T-helper 2 cell treated with Interferon-gamma antibody and Interleukin-4, amounts not matched to agents 5 μg/mL and 100 μg/mL, for 36 hours (primary cell): Measurements from ENCODE around the gene RRP8.

Experiments used
- DNase-seq: peaks from one replicate; pipeline ENCODE4 v3.0.0; 2021; ENCODE audit warnings: low spot score
- H3K27ac Mint-ChIP-seq: one replicate; pipeline ENCODE4 v1.8.0; 2021; ENCODE audit warnings: mild to moderate bottlenecking, mixed read lengths
- H3K27me3 Mint-ChIP-seq: one replicate; pipeline ENCODE4 v1.8.0; 2021; ENCODE audit warnings: low read depth, mixed read lengths
- H3K36me3 Mint-ChIP-seq: one replicate; pipeline ENCODE4 v1.8.0; 2021; ENCODE audit warnings: low read depth, mixed read lengths
- H3K4me1 Mint-ChIP-seq: one replicate; pipeline ENCODE4 v1.8.0; 2021; ENCODE audit warnings: low read depth, mixed read lengths
- H3K4me3 Mint-ChIP-seq: one replicate; pipeline ENCODE4 v1.8.0; 2022; ENCODE audit warnings: mild to moderate bottlenecking, moderate library complexity, mixed read lengths
- H3K9me3 Mint-ChIP-seq: one replicate; pipeline ENCODE4 v1.8.0; 2021; ENCODE audit warnings: mixed read lengths

The RRP8 gene

DNA sequence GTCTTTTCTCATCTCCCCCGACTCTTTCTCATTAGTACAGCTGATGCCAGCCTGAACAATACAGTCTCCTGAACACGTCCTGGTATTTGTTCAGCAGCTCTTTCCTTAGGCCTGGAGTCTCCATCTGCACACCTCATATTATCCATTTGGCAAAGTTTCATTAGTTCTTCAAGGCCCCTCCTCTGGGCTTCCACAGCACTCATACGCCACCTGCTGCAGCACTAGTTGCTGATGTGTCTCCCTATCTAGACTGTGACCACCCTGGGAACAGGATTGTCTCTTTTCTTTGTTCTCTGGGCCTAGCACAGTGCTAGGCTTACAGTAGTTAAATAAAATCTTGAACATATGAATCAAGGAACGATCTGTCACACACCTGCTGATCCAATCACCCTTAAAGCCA, 35.0 kb upstream of the RRP8 start:
- no peak for DNase-seq
- H3K9me3 Mint-ChIP-seq, result no peaks in the 10 kb centered on the region
- H3K36me3 Mint-ChIP-seq, result no peaks in the 10 kb centered on the region
- no peak overlapping the region for H3K4me3 Mint-ChIP-seq
- H3K4me1 Mint-ChIP-seq, result peaks cover 5% of the 10 kb centered on the region
- H3K27me3 Mint-ChIP-seq, result no peaks in the 10 kb centered on the region
- H3K27ac Mint-ChIP-seq, result no peak overlapping the region

DNA sequence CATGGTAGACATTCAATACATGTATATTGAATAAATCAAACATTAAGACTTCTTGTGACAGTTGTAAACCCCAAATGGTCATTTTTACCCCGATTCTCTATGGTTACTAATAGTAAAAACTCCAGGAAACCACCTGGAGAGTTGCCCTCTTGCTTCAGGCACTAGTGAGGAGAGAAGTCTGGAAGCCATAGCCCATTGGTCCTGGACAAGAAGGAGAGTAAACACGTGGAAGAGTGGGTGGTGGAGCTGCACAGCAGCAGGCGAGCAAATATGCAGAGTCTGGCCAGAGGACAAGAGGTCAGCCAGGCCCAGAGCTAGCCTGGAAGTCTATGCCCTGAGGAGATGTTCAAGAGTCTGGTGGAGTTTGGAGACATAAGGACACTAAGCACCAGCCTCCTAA, 34.5 kb upstream of the RRP8 start:
- Mint-ChIP-seq H3K4me1 (peaks cover 5% of the 10 kb centered on the region), H3K27me3 (no peaks in the 10 kb centered on the region), H3K36me3 (no peaks in the 10 kb centered on the region), H3K4me3 (no peak overlapping the region), H3K27ac (no peak overlapping the region), H3K9me3 (no peaks in the 10 kb centered on the region)
- DNase-seq, result no peak

DNA sequence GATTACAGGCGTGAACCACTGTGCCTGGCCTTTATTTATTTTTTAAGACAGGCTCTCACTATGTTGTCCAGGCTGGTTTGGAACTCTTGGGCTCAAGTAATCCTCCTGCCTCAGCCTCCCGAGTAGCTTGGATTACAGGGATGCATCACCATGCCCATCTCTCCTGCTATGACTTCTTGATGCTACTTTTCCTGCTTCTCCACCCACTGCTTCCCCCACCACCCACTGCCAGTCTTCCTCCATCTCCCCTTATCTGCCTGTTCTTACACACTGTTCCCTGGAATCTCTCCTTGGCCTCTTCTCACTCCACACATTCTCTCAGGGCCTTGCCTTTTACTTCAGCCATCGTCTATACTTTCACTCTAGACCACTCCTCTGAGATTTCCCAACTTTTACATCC, 33.1 kb upstream of the RRP8 start:
- Mint-ChIP-seq H3K9me3 (no peaks in the 10 kb centered on the region), H3K36me3 (no peaks in the 10 kb centered on the region), H3K27me3 (no peaks in the 10 kb centered on the region), H3K4me1 (peaks cover 5% of the 10 kb centered on the region), H3K27ac (no peak overlapping the region), H3K4me3 (no peak overlapping the region)
- no peak for DNase-seq

DNA sequence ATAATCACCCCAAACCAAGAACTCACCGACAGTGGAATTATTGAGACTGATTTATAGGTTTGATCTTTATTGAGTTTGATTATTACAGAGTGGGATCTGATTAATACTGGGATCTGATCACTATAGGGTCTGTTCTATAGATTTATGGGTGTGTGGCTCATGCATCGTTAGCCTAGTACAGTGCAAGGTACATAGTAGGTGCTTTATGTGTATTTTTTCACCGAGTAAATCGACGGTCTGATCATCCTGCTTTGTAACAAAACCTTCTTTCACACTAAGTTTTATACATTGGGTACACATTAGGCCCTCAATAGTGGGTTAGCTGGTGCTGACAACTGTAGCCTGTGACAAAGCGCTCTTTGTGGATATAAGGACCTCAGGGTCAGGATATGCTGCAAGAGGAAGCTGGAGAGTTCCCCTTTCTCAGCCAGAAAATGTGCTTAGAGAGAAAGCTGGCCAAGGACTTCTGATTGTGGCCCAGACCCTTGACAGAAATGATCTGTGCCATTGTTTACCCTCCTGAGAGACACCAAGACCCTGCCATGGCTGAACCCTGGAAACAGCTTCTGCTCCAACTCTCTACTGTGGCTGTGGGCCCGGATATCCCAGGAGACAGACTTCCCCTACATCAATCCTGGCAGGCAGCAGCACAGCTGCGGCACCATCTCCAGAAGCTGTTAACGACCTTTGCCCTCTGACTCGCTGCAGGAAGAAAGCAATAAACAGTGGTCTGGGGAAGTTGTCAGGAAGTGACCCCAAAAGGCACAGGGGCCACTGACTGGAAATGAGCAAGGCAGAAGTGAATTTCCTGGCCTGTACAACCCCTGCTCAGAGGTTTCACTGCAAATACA, 31.9 kb upstream of the RRP8 start:
- Mint-ChIP-seq H3K27ac (no peak overlapping the region), H3K36me3 (no peaks in the 10 kb centered on the region), H3K27me3 (no peaks in the 10 kb centered on the region), H3K4me3 (no peak overlapping the region), H3K4me1 (peaks cover 5% of the 10 kb centered on the region), H3K9me3 (no peaks in the 10 kb centered on the region)
- DNase-seq, result no peak

DNA sequence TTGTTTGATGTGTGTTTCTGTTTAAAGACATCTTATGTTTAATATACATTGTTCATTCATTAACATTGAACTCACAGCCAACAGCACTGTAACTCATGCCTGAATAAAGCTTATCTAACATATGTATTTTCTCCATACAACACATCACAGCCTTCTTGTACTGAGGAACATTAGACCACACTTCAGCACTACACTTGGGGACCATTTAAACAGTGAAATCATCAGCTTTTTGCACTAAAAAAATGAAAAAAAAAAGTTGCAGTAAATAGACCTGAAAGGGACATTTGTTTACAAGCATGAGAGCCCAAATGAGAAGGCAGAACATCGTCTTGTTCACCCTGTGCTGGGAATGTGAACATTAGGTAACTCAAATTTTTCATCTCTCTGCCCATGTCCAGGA, 31.1 kb upstream of the RRP8 start:
- no peak for DNase-seq
- Mint-ChIP-seq H3K4me1 (peaks cover 4% of the 10 kb centered on the region), H3K36me3 (no peaks in the 10 kb centered on the region), H3K4me3 (no peak overlapping the region), H3K27me3 (no peaks in the 10 kb centered on the region), H3K27ac (no peak overlapping the region), H3K9me3 (no peaks in the 10 kb centered on the region)

DNA sequence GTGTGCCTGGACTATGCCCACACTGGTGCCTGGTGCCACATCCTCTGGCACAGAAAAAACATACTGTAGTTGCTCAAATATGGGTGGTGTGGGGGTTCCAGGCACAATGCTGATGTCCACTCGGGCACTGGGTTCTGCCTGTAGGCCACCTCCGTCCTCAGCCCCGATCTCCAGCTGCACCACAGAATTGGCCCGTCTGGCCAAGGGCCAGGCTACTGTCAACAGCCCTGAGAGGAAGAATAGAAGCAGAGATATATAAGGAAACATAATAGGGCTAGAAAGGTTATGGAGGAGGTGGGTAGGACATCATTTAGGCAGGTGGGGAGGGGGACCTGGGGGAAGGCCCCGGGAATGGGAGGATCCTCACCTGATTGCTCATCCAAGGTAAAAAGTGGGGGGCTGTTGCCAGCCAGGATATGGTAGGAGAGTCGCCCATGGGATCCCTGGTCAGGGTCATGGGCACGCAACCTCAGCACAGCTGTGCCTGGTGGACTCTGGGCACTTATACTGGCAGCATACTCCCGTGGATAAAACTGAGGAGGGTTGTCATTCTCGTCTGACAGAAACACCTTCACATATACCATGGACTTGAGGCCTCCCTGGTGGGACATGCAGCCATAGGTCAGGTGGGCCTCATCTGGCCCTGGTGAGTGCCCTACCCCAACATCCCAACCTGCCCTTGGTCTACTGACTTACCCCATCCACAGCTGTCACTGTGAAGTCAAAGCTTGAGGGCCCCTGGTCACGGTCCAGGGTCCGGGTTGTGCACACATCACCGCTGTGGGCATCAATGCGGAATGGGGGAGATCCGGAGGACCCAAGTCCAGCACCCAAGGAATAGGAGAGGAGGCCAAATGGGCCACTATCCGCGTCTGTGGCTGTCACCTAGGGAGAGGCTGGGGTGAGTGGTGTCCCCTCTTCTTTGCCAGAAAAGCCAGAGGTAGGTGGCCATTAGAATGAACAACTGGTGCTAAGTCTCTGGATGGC, 30.3 kb upstream of the RRP8 start:
- no peaks in the 10 kb centered on the region for H3K27me3 Mint-ChIP-seq
- no peaks in the 10 kb centered on the region for H3K9me3 Mint-ChIP-seq
- no peak overlapping the region for H3K27ac Mint-ChIP-seq

DNA sequence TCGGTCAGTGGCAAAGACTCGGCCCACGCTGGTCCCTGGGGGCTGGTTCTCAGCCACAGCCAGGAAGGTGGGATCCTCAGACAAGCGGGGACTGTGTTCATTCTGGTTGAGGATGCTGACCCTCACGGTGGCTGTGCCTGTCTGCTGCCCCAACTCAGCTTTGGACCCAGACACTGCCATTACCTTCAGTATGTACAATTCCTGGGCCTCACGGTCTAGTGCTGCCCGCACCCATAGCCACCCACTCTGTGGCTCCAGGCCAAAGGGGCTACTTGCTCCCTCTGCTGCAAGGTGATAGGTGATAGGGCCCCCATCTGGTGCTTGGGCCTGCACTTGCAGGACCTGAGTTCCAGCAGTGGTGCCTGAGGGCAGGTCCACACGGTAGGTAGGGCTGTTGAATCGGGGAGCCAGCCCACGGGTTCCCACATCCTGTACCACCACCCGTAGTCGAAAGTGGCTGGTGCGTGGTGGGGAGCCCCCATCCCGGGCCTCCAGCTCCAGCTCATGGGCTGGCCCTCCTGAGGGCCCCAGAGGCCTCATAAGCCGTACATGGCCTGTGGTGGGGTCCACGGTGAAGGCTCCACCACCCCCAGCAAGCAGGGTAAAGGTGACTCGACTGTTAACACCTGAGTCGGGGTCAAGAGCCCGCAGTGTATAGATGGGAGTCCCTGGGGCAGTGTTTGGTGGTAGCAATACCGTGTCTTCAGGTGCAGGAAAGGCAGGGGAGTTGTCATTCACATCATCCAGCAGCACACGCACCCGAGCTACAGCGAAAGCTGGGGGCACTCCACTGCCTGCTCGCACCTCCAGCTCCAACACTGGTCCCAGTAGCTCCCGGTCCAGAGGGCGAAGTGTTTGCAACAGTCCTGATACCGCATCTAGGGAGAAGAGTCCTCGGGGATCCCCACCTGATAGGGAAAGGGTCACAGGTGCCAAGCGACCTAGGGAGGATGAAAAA, 29.0 kb upstream of the RRP8 start:
- DNase-seq, result no peak
- Mint-ChIP-seq H3K9me3 (no peaks in the 10 kb centered on the region), H3K4me3 (no peak overlapping the region), H3K27me3 (no peaks in the 10 kb centered on the region), H3K4me1 (peaks cover 9% of the 10 kb centered on the region), H3K27ac (no peak overlapping the region), H3K36me3 (no peaks in the 10 kb centered on the region)

More for the DNA sequence above, 30.3 kb upstream of the RRP8 start:
- Mint-ChIP-seq H3K36me3 (no peaks in the 10 kb centered on the region), H3K4me1 (no peaks in the 10 kb centered on the region), H3K4me3 (no peak overlapping the region)
- no peak for DNase-seq

DNA sequence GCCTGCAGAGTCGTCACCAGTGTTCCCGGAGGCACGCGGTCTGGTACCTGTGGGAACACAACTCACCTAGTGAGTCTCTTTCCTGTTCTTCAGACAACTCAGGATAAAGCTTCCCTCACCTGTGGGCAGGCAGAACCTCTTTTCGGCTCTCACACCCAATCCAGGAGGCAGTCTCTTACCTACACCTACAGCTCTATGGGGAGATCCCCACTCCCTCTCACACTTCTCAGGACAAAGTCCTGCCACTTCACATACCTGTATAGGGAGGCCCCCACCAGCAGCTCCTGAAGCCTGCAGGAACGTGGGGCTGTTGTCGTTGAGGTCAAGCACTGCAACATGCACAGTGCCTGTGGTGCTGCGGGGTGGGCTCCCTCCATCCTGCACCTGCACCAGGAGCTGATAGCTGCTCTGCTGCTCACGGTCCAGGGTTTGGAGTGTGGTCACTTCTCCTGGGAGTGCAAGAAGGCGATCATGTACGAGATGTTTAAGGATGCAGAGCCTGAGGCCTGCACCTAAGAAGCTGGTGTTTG, 28.0 kb upstream of the RRP8 start:
- DNase-seq, result no peak
- no peaks in the 10 kb centered on the region for H3K9me3 Mint-ChIP-seq
- H3K27me3 Mint-ChIP-seq, result no peaks in the 10 kb centered on the region
- H3K27ac Mint-ChIP-seq, result no peak overlapping the region
- no peaks in the 10 kb centered on the region for H3K36me3 Mint-ChIP-seq
- H3K4me3 Mint-ChIP-seq, result no peak overlapping the region
- H3K4me1 Mint-ChIP-seq, result peaks cover 15% of the 10 kb centered on the region

DNA sequence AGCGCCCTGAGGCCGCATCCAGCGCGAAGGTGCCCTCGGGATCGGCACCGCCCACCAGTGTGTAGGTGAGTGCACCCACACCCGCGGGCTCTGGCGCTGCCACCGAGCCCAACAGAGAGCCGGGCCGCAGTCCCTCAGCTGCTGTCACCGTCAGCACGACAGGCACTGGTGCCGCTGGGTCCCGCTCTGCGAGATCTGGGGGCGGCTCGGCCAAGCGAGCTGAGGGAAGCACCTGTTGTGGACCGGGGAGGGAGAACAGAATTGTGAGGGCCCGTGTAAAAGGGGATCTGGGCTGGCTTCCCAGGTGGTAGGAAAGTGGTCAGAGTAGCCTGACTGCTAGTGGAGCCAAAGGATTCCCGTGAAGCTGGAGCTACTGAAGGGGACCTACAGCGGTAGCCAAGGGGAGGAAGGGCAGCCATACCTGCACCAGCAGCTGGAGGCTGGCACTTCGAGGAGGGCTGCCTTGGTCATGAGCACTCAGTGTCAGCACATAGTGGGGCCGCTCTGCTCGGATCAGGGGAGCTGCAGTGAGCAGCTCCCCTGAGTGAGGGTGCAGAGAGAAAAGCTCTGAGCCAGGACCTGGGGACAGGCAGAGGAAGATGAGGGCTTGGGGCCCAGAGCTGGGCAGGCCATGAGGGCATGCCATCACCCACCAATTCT, 27.3 kb upstream of the RRP8 start:
- H3K27me3 Mint-ChIP-seq, result no peaks in the 10 kb centered on the region
- no peak for DNase-seq
- peaks cover 17% of the 10 kb centered on the region for H3K4me1 Mint-ChIP-seq
- H3K36me3 Mint-ChIP-seq, result no peaks in the 10 kb centered on the region
- no peak overlapping the region for H3K27ac Mint-ChIP-seq
- H3K9me3 Mint-ChIP-seq, result no peaks in the 10 kb centered on the region
- H3K4me3 Mint-ChIP-seq, result no peak overlapping the region

DNA sequence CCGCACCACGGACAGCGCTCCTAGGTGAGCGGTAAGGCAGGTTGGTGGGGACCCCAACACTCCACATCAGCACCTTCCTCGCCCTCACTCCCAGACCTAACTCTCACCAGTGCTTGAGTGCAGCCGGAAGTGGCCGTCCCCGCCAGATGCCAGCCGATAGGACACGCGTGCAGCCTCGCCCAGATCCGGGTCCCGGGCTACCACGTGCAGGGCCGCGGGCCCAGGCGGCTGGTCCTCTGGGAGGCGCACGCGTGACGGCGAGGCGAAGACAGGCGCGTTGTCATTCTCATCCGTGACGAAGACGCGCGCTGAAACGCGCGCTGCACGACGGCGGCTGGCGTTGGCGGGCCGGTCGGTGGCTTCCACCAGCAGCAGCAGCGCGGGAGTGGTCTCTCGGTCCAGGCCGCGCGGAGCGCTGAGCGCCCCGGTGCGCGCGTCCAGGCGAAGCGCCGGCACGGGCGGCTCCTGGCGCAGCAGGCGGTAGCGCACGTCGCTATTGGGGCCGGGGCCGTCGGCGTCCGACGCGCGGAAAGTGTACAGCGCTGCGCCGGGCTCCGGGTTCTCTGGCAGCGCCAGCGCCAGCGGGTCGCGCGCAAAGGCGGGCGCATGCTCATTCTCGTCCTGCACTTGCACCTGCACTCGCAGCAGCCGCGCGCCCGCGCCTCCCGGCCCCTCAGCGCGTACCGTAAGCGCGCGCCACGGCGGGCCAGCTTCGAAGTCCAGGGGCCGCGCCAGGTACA, 26.6 kb upstream of the RRP8 start:
- Mint-ChIP-seq H3K4me3 (no peak overlapping the region), H3K27ac (no peak overlapping the region)

DNA sequence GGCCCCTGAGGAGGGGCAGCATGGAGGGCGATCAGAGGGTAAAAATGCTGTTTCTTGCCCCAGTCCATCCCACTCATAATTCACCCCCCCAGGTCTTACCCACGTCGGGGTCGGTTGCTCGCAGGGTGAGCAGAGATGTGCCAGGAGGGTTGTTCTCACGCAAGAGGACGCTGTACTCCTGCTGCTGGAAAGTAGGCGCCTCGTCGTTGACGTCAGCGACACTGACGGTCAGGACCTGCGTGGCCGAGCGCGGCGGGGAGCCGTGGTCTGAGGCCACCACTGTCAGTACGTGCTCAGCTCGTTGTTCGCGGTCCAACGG, 26.1 kb upstream of the RRP8 start:
- Mint-ChIP-seq H3K27ac (no peak overlapping the region), H3K4me1 (peaks cover 17% of the 10 kb centered on the region), H3K27me3 (no peaks in the 10 kb centered on the region), H3K36me3 (no peaks in the 10 kb centered on the region), H3K4me3 (no peak overlapping the region), H3K9me3 (no peaks in the 10 kb centered on the region)
- DNase-seq, result no peak

More for the DNA sequence above, 26.6 kb upstream of the RRP8 start:
- H3K9me3 Mint-ChIP-seq, result no peaks in the 10 kb centered on the region
- no peak for DNase-seq
- no peaks in the 10 kb centered on the region for H3K27me3 Mint-ChIP-seq
- no peaks in the 10 kb centered on the region for H3K36me3 Mint-ChIP-seq
- H3K4me1 Mint-ChIP-seq, result peaks cover 17% of the 10 kb centered on the region

DNA sequence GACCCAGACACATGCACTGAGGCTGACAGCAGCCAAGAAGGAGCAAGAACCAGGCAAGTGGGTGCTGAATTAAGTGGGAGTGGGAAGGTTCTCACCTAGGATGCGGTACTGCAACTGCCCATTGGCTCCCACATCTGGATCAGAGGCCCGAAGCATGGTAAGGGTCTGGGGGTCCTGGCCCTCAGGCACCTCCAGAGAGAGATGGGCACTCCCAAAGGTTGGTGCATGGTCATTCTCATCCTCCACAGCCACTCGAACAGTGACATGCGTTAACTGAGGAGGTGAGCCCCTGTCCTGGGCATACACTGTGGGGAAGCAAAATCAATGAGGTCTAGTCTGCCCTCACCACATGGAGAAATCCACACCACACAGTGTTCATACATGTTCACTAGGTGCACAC, 25.1 kb upstream of the RRP8 start:
- H3K27me3 Mint-ChIP-seq, result no peaks in the 10 kb centered on the region
- H3K4me1 Mint-ChIP-seq, result peaks cover 17% of the 10 kb centered on the region
- no peak overlapping the region for H3K27ac Mint-ChIP-seq
- no peaks in the 10 kb centered on the region for H3K9me3 Mint-ChIP-seq
- H3K36me3 Mint-ChIP-seq, result no peaks in the 10 kb centered on the region
- DNase-seq, result no peak
- no peak overlapping the region for H3K4me3 Mint-ChIP-seq
